ENCODE data around the gene AREL1.

AREL1 gene

DNA sequence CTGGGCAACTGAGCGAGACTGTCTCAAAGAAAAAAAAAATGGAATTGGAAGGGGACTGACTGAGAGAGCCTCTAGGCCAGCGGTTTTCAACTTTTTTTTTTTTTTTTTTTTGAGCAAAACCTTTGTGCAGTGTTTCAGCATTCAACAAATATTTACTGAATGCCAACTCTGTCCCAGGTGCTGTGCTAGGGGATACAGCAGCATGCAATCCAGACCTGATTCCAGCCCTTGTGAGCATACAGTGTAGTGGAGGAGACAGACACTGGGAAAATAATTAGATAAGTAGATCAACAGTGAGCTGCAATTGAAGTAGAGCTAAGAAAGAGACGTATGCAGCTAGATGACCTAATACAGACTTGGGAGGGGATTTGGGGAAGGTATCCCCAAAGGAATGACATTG is 77.0 kb downstream of the AREL1 start:
- no peak for DNase-seq (ENCODE audit: low spot score)

DNA sequence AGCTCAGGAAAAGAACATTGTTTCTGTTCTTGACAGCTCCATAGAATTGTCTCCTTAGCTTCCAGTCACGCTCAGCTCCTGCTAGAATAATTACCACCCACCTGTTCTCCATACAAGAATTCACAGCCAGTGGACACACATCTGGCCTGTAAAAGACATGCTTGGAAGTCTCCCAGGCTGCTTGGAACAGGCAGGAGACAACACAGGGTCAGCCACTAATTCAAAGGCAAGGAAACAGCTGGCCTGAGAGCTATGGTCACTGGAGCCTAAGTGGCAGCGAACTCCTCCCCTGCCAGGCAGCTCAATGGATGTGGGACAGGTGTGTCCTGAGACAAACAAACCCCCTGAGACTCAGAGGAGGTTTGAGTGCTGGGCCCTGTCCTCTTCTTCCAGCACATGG is 77.9 kb downstream of the AREL1 start:
- no peak for DNase-seq (ENCODE audit: low spot score)

DNA sequence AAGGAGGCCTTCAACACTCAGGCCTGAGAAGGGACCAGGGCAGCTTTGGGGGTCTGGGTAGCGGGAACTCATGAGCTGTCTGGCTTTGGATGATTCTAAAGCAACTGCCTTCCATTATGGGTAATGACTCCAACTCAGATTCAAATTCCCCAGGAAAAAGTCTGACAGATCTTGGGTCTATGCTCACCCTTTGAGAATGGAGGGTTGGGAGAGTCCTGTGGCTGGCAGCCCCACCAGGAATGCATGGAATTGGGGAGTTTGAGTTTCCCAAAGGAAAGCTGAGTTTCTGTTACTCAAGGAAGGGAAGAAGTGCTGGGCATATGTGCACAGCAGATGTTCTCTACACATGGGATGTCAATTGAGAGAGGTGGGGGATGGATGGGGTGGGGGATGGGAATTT is 78.4 kb downstream of the AREL1 start:
- DNase-seq (ENCODE audit: low spot score): no peak

DNA sequence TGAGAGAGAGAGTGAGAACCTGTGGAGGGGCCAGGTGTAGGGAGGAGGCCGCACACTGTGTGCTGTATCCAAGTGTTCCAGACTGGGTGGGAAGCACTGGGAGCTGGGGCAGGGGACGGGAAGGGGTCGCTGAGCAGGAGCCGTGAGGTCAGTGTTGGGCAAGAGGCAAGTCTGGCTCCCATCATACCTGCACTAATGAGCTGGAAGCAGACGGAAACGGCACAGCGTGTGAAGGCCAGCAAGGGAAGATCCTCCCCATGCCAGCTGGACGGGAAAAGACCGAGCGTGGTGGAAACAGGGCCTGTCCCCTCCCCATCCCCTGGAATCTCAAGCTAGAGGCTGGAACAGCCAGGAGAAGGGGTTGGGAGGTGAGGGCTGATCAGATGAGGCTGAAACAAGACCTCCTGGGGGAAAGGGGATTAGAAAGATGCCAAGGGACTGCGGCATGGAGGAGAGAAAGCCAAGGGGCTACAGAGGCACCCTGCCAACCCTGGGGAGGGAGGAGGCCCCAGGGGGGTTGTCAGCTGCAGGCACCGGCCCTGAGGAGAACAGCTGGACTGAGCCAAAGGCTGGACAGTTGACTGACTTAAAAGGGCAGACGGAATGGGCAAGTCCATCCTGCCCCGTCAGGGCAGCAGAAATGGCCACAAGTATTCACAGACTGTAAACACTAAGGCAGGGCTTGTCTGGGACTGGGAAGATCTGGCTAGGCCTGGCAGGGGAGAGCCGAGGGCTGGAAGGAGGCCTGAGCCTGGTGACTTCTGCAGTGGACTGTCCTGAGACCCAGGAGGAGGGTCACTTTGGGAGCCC is 81.8 kb downstream of the AREL1 start:
- no peak for DNase-seq (ENCODE audit: low spot score)

DNA sequence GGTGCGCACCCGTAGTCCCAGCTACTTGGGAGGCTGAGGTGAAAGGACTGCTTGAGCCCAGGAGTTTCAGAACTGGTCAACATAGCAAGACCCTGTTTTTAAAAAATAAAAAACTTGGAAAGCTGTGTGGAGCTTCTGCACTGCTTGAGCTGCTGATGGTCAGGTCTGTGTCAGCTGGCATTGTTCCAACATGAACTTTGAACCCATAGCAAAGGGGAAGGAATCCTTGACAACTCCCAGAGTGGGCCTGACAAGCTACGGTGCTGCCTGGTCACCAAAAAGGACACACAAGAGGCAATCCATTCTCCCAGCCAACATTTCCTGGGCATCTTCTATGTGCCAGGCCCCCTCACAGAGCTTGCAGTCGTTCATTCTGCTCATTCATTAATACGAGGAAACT is 84.5 kb downstream of the AREL1 start:
- DNase-seq (ENCODE audit: low spot score): no peak

DNA sequence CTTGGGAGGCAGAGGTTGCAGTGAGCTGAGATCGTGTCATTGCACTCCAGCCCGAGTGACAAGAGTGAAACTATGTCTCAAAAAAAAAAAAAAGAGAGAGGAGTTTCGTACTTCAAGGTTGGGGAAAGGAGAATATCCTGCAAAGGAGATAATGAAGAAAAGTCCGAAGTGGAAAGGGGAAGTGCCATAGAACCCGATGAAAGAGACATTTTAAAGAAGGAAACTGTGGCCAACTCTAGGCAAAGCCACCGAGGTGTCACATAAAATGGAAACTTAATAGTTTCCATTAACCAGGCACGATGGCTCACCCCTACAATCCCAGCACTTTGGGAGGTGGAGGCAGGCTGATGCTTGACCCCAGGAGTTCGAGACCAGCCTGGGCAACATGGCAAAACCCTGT is 85.8 kb downstream of the AREL1 start:
- no peak for DNase-seq (ENCODE audit: low spot score)

DNA sequence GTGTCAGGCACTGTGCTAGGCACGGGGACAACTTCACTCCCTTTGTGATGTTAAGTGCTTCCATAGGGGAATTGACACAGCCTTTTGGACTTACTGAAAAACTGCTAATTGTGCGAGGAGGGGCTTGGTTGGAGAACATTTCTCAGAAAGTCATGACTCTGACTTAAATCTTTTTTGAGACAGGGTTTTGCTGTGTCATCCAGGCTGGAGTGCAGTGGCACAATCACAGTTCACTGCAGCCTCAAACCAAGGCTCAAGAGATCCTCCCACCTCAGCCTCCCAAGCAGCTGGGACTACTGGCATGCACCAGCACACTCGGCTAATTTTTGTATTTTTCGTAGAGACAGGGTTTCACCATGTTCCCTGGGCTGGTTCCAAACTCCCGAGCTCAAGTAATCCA is 90.6 kb downstream of the AREL1 start:
- DNase-seq (ENCODE audit: low spot score): no peak

DNA sequence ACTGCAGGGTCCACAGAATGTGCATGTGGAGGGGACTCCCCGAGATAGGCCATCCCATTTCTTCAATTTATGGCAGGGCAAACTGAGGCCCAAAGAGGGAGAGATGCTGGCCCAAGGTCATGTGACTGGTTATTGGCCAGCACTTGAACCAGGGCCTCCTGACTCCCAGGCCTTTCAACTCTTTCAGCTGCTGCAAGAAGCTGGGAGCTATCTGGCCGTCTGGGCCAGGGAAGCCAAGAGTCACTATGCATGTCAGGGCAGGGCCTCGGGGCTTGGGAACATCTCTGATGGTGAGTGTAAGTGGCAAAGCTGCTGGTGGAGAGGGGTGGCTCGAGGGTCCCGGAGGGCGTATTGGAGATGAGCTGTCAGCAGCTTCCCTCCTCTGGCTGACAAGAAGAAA is 91.3 kb downstream of the AREL1 start:
- no peak for DNase-seq (ENCODE audit: low spot score)

DNA sequence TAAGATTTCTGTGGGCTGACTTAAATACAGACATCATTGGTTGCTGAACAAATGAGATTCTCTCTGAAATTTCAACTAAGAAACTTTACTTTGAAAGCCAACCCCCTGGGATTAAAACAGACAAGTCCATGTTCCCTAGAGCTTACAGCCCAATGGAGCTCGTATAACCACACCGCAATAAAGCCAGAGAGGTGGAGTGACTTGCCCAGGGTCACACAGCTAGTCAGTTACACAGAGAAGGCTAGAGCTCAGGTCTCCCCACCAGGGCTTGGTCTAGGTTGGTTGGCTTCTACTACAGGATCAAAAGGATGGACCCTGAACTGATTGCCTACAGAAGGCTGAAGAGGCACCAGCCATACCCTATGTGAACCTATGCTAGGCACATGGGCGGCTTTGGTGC is 92.0 kb downstream of the AREL1 start:
- no peak for DNase-seq (ENCODE audit: low spot score)

DNA sequence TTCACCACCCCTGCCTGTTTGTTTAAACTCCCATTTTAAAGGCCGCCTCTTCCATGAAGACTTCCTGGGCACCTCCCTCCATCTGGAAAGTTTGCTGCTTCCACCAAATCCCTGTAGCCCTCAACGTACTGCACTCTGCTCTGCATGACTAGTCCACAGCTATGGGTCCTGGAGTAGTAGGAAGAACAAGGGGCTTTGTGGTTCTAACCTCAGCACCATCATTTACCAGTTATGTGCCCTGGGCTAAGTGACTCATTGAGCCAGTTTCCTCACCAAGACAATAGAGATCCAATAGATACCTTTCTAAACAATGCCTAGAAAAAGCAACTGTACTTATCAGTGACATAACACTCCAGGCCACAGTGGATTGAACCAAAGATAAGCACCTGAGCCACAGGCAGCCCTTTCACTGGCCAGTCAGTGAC is 92.4 kb downstream of the AREL1 start:
- no peak for DNase-seq (ENCODE audit: low spot score)

DNA sequence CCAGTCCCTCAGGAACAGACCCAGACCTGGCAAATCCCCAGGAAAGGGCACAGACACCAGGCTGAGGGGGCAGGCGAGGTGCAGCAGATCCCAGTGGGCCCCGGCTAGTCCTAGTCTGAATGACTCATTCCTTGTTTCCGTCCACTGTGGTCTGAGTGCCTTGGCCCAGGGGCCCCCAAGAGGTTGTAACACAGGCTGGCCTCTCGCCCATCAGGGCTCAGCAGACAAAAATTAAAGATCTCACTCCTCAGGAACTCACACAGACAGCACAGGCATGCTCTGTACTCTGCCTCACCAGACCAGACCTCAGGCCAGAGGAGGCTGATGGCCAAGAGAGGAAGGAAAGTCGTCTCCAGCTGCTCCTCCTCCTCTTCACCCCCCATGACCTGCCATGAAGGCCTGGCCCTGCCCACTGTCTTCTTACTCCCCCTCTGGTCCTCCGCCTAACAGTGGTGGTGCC is 93.2 kb downstream of the AREL1 start:
- no peak for DNase-seq (ENCODE audit: low spot score)

DNA sequence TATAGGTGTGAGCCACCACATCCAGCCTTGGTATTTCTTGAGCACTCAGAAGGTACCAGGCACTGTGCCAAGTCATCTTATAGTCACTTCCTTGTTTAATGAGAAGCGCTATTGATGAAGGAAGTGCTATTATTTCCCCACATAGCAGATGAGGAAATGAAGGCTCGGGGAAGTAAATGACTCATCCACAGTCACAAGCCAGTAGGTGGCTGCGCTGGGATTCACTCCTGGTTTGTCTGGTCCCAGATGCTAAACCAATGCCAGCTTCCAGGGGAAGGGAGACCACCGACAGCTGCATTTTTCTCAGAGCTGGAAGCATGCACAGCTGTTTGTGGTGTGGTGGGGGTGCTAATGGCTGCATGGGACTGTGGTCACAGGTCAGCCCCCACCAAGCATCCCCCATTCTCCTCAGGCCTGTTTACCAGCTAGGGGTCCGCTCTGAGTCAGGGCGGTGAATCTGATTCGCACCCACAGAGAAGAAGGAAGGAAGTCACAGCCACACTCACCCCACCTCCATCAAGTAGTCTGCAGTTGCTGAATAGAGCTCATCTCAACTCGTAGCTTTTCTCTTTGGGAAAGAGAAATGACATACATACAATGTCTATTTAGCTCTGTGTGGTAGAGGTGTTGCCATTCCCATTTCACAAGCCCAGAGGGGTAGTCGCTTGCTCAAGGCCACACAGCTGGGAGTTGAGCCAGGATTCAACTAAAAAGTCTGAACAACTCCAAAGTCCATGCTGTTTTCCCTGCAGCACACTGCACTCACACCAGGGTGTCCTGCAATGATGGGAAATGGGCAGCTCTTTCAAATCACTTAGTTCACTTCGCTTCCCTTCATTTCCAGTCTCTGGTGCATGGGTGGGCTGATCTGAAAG is 94.6 kb downstream of the AREL1 start:
- no peak for DNase-seq (ENCODE audit: low spot score)

DNA sequence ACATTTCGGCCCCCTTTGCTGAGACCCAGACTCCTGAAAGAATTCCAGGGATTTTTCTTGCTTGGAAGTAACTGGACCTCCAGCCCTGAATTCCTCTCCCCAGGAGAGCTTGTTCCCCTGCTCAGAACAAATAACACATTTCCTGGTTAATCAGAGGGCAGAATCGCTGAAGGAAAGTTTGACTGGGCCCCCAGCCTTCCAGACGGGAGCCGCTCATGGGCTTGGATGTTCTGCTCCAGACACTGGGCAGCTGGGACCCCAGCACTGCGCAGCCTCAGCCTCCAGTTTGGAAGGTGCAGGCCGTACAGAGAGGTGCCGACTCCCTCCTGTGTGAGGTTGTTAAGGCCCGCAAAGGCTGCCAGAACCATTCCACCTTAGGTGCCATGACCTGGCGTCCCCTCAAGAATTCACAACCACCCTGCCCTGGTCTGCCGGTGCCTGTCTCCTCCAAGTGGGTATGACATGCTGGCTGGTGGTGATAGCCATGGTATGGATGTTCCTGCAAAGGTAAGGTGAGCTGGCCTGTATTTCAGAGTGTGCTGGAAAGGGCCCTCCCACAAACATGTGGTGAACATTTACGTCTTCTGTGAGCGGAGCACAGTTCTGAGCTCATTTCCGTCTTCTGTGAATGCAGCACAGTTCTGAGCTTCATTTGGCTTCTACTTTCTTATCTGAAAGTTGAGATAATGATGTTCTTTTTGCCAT is 95.7 kb downstream of the AREL1 start:
- DNase-seq (ENCODE audit: low spot score): no peak

DNA sequence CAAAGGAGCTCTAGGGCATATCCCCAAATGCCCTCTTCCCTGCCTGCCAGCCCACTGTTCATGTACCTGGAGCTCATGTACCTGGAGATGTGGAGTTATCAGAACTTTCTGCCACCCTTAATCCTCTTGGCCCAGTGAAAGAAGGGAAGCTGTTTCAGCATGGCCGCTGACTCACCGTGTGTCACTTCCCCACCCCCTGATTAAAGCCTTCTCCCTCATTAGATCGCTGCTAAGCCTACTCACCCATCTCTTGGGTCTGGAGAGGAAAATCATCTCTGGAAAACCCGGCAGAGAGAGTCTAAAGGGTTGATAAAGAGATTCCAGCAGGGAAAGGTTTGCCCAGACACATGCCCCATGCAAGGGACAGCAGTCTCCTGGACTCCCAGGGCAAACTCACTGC is 96.4 kb downstream of the AREL1 start:
- no peak for DNase-seq (ENCODE audit: low spot score)

DNA sequence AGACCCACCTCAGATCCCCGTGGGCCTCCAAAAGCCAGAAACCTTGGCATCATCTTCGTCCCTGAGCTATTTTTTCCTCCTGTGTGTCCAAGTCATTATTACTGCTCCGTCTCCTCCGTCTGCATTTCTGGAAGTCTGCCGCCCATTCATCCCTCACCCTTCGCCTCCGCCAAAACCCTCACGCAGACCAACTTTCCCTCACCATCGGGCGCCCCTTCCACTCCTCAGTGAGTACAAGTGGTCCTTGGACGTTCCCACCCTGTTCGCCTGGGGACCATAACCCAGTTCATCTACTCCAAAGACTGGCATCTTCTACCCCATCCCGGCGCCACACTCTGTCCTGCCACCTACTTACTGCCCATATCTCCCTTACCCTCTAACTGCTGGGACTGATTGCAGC is 97.1 kb downstream of the AREL1 start:
- DNase-seq (ENCODE audit: low spot score): no peak

DNA sequence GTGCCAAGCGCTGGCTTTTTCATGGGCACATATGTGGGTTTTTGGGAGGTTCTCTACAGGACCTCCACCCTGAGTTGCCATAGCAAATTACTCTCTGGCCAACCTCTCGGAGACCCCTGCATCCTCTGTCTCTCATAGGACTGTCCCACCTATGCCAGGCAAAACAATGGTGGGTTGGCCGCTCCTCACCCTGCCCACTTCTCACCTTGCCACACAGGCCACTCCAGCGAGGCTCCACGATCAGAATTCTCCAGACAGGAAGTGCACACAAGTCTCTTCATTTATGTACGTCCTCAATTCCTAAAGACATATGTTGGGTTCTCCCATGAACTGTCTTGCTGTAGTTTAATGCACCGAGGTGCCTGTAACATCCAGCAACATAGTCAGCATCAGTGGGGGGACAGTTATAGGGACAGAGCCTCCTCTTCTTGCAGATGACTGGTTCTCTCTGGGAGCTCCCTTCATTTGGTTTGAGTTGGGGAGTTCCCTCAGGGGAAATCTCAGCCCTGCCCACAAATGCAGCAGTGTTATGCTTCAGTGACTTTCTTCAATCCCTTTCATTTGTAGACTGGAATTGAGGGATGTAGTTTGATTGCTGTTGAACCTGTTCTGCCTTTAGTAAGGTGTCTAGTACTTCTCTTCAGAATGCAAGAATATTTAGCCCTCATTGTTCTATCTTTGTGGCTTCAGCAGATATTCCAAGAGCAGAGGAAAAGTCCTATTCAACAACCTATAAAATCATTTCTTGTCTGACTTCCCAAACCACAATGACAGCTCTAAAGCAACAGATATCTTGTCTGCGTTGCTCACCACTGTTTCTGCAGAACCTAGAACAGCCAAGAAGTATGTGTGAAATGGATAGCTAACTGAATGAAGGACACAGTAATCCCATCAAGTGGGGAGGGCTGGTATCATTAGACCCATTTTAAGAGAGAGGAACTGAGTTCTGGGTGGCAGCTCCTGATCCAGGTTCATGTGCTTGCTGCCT is 98.1 kb downstream of the AREL1 start:
- DNase-seq (ENCODE audit: low spot score): no peak

DNA sequence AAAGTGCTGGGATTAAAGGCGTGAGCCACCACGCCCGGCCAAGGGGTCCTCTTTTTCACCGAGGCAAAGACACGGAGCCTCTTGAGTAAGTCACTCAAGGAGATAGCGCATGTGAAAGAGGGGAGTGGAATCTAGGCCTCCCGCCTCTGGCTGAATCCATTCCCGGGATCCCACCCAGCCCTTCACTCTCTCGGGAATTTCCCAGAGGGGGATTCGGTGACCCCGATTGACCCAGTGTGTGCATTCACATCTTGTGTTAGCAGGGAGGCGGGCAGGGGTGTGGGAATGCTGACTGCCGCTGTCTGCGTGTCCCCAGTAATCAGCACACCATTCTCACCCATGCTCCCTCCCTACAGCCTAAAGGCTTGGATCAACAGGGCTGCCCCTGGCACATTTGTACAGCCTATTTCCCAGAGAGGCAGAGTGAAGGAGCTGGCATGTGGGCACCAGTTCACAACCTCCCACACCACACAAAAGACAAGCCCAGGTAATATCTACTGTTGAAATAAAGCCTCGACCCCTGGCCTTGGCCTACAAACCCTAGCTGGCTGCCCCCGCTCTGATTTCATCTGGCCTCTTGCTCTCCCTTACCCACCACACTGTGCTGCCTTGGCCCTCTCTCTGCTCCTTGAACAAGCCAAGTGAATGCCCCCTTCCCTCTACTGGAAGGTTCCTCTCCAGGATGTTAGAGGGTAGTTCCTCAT is 99.5 kb downstream of the AREL1 start:
- DNase-seq (ENCODE audit: low spot score): no peak

DNA sequence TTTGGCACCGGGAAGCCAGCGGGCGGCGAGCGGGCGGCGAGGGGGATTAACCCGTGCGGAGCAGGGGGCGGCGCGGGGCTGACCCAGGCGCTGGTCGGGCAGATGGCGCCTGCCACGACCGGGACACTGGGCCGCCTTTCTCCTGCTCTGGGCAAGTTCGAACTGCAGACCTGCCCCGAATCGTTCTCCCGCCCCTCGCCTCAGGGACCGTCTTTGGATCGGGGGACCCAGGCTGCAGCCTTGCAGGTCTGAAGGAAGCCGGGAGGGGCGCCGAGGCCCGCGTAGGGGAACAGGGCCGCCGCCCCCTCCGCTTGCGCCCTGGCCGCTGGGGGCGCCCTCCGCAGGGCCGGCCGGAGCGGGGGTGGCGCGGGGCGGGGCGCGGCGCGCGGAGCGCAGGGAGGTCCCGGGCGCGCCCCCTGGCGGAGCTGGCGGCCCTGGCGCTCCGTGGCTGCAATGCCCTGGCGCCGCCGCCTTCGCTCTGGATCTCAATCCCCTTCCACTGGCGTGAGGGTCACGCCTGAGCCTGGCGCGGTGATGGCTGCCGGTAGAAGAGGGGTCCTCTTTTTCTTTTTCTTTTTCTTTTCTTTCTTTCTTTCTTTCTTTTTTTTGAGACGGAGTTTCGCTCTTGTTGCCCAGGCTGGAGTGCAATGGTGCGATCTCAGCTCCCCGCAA is 100.4 kb downstream of the AREL1 start:
- peak; percentile 88 for DNase-seq (ENCODE audit: low spot score)

DNA sequence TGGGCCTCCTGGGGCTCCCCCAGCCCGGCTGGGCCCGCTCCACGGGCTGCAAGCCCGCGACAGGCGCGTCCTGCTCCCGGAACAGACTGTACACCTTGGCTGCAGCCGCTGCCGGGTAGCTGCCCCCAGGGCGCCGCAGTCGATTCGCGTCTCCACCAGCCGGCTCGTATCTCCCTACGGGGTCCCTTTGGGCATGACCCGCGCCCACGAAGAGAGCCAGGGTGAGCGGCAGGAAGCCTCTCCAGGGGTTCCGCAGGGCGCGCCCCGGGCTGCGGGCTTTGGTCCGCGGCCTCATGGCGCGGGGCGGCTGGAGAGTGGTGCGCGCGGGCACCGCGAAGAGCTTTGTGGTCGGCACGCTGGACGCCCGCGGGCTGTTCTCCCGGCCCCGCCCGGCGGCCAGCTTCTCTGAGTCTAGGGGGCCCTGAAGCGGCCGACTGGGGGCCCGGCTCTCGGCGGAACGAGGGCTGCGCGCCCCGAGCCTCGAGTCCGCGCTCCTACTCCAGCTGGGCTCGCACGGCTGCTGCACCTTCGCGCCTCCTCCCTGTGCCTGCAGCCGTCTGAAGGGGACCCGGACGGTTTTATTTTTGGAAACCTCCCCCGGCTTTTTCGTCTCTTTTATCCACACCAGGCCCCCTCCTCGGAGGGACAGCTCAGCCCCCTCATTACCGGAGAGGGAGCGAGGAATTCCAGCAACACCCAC is 101.1 kb downstream of the AREL1 start, which contains the start of gene LTBP2:
TSS of gene LTBP2 (minus strand) at position 588 of the 700 bp plus-strand sequence. CDS start at position 295, 293 bp downstream.
- peak; percentile 66 for DNase-seq (ENCODE audit: low spot score)
